ENCODE results near the gene PRKCH.
A peak's percentile ranks its signal among the peaks of the same experiment; 100 is the strongest.

The PRKCH gene

GRCh38 chr14:61488417-61489401 lies 167.3 kb downstream of the PRKCH start:
- no peak for DNase-seq (ENCODE audit: low read depth in 2 of 2)

GRCh38 chr14:61489512-61489911 lies 168.1 kb downstream of the PRKCH start:
- DNase-seq (ENCODE audit: low read depth in 2 of 2): no peak

DNA sequence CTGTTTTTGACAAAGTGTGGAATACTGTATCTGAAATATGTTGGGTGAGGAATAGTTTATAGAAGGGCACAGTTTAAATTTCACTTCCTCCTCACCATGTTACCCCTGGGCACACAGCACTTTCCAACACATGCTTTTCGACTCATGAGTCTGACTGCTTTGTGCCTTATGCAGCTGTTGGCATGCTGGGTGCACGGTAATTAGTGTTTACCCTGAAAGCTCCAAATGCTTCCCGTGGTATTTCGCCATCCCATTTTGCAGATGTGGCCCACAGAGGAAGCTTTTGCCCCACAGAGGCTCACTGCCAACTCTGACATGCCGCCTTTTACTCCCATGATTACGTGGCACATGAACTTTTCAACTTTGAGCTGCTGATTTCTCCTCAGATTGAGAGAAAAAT lies 168.6 kb downstream of the PRKCH start:
- DNase-seq (ENCODE audit: low read depth in 2 of 2): no peak

- no peak for DNase-seq (ENCODE audit: low read depth in 2 of 2)
Observed at GRCh38 chr14:61491224-61491623, 169.8 kb downstream of the PRKCH start.

DNA sequence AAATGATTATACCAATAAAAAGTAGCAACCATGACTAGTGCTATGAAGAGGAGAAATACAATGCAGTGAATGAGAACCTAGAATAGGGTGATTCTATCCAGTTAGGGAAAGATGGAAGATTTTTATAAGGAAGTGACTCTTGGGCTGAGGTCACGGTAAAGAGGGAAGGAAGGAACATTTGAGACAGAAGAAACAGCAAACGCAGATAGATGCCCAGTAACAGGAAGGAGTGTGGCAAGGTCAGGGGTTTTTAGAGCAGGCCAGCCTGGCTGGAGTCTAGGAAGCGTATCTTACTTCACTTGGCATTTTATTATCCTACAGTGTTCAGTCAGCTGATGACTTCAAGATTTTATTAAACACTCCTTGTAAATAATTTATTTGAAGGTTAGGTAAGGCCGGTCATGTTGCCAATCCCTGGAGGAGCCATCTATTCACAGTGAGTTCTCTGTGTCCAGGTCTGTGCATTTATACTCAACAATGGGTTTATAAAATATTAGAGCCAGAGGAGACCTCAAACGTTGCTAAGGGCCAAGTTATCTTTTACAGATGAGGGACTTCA lies 170.6 kb downstream of the PRKCH start:
- DNase-seq (ENCODE audit: low read depth in 2 of 2): no peak

GRCh38 chr14:61492474-61492873 lies 171.1 kb downstream of the PRKCH start:
- DNase-seq (ENCODE audit: low read depth in 2 of 2): no peak

DNA sequence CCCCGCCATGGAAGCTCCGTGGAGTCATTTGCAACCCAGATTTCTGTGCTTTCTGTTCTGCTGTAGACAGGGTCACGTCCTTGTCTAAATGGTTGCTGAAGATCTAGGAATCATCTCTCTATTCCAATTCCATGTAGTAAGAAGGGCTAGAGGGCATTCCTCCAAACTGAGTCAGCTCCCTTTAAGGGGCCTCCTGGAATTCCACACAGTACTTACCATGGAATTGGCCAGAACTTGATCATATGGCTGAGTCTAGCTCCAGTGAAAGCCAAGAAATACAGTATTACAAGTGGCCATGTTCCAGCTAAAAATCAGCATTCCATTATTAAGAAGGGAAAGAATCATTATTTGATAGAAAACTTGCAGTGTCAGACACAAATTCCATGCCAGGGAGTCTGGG lies 171.9 kb downstream of the PRKCH start:
- peak; percentile 94 to 95 for DNase-seq (ENCODE audit: low read depth in 2 of 2)

GRCh38 chr14:61494018-61494417 lies 172.6 kb downstream of the PRKCH start:
- DNase-seq (ENCODE audit: low read depth in 2 of 2): no peak

DNA sequence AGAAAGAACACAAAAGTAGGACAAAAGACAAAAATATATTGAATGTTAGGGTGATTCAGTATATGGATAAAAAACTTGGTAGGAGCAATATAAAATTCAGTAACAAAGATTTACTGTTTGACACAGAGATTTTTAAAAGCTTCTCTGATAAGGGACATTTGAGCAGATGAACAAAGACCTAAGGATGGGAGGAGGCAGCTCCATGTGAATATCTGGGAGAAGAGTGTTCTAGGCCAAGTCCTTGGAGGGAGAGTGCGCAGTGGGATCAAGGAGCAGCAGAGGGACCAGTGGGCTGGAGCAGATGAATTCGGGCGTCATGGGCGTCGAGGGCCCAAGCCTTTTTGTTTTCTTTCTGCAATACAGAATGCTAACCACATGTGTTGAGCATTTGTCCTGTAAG lies 174.4 kb downstream of the PRKCH start:
- no peak for DNase-seq (ENCODE audit: low read depth in 2 of 2)

GRCh38 chr14:61498303-61498702 lies 176.9 kb downstream of the PRKCH start:
- no peak for DNase-seq (ENCODE audit: low read depth in 2 of 2)

GRCh38 chr14:61498811-61499210 lies 177.4 kb downstream of the PRKCH start:
- DNase-seq (ENCODE audit: low read depth in 2 of 2): no peak

GRCh38 chr14:61499991-61500390 lies 178.6 kb downstream of the PRKCH start:
- DNase-seq (ENCODE audit: low read depth in 2 of 2): no peak

DNA sequence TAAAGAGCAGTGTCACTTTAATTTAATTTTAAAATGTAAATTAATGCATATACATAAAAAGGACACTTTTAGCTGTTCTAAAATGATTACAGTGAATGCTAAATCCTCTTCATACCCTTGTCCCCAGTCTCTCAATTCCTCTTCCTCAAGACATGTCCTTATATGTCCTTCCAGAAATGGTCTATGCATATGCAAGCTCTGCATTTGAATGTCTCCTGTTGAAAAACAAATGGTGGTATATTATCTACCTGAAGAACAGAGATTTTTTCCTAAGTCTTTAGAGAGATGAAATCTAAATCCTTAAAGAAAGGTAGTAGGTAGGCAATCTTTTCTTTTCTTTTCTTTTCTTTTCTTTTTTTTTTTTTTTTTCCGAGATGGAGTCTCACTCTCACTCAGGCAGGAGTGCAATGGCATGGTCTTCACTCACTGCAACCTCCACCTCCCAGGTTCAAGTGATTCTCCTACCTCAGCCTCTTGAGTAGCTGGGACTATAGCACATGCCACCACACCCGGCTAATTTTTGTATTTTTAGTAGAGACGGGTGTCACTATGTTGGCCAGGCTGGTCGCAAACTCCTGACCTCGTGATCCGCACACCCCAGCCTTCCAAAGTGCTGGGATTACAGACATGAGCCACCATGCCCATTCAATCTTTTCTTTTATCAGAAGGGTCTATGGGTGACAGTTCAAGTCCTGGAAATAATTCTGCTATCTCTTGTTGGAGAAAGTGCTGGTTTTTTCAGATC lies 180.5 kb downstream of the PRKCH start:
- DNase-seq (ENCODE audit: low read depth in 2 of 2): no peak

GRCh38 chr14:61502459-61503093 lies 181.2 kb downstream of the PRKCH start:
- DNase-seq (ENCODE audit: low read depth in 2 of 2): no peak

DNA sequence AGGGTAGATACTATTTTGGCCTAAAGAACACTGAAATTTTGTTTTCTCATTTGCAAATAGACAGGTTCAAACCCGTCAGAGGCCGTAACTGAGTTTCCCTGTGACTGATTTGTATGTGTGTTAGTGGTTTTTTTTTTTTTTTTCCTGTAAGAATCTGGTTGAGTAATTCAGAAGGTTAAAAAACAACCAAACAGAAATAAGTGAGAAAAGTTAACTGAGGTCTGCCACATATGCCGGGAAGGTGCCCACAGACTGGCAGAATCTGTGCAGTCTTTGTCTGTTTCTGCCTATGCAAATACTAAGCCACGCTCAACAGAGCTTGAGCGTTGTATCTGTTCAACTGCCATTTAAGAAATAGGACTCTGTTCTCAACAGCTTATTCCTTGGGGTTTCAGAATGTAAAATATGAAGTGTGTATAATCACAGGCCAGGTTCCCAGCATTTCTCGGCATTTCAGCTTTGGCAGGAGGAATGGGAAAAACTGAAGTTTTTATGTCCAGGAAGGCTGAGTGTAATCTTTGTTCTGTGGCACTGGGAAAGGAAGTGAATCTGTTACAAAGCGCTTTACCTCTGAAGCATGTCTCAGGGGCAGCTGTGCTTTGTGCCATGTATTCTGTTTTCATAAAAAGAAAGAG lies 181.9 kb downstream of the PRKCH start:
- no peak for DNase-seq (ENCODE audit: low read depth in 2 of 2)

GRCh38 chr14:61504901-61505300 lies 183.5 kb downstream of the PRKCH start:
- DNase-seq (ENCODE audit: low read depth in 2 of 2): no peak

DNA sequence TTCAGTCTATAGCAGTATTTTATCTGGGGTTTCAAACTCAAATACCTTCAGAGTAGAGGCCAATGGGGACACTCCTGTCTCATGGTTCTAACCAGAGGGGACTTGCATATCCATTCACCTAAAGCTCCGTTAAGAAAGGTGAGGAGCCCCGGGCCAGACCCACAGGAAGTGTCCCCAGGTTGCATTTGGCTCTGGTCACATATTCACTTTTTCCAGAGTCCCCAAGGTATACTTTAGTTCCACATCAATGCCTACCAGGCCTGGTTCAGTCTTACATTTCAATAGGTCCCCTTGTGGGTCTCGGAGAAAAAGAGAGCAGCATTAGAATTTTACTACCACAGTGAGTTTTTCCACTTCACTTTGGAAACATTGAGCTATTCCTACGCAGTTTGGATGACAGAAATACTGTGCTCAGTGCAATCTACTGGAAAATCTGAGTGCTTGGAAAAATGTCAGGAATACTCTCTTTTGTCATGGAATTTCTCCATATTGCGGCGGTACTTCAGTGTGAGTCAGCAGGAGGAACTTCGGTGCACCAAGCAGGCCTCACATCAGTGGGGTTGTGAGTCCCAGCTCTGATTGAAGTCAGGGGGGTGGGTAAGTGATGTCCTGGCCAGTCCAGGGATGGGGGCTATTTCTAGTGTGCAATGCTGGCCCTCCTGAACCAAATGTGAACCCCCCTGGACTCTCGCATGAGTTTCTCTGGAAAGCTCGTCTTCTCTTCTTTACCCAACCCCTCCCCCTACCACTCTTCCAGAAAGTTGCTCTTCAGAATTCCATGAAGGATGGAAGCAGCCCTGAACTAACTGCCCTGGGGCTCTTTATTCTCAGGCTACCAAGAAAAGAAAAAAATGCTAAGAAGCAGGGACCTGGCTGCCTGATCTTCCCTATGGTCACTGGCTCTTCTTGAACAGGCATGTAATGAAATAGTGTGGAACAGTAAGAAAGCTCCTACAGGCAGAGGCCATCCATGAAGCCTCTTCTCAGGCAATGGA lies 184.7 kb downstream of the PRKCH start:
- peak; percentile 66 to 68 for DNase-seq (ENCODE audit: low read depth in 2 of 2)

GRCh38 chr14:61508526-61508925 lies 187.1 kb downstream of the PRKCH start:
- DNase-seq (ENCODE audit: low read depth in 2 of 2): no peak

GRCh38 chr14:61510736-61511557 lies 189.6 kb downstream of the PRKCH start:
- DNase-seq (ENCODE audit: low read depth in 2 of 2): no peak

Measured in fibroblast of skin of left quadriceps (primary cell).